SK-N-MC (cell line): Measurements from ENCODE around the gene HDHD5.

ENCODE experiments used
- DNase-seq: peaks from one replicate; pipeline ENCODE4 v3.0.0-alpha.2; 2011; ENCODE audit warnings: low read depth, low spot score
- H3K27ac ChIP-seq: fragments of 200-600 bp; sonication (generic); 2 replicates; pipeline ENCODE4 v1.5.1; 2016; ENCODE audit warnings: mixed run types
- H3K36me3 ChIP-seq: fragments of 200-600 bp; sonication (generic); 2 replicates; pipeline ENCODE4 v1.6.1; 2017; ENCODE audit warnings: antibody characterized with exemption, low read length, mixed read lengths; ENCODE audit not compliant: insufficient read depth
- H3K4me3 ChIP-seq: fragments of 200-600 bp; sonication (generic); 2 replicates; pipeline ENCODE4 v1.5.1; 2016
- H3K9ac ChIP-seq: fragments of 200-600 bp; sonication (generic); 2 replicates; pipeline ENCODE4 v1.8.0; 2017; ENCODE audit warnings: mixed run types, mixed read lengths; ENCODE audit not compliant: insufficient read length
- H3K9me3 ChIP-seq: fragments of 200-600 bp; sonication (generic); 2 replicates; pipeline ENCODE4 v1.6.1; 2017; ENCODE audit warnings: low read depth, mild to moderate bottlenecking, antibody characterized with exemption, low read length, moderate library complexity, mixed read lengths
- EZH2 ChIP-seq: fragments of 200-600 bp; sonication (generic); IDR thresholded peaks from one replicate; pipeline ENCODE4 v1.6.1; 2017; ENCODE audit warnings: antibody characterized with exemption
- FOXP2 ChIP-seq: optimal IDR thresholded peaks from 2 replicates; pipeline ENCODE3; 2011; ENCODE audit warnings: mild to moderate bottlenecking, moderate library complexity; ENCODE audit not compliant: insufficient read depth; ENCODE audit errors: extremely low read length, control extremely low read depth
- POLR2AphosphoS5 ChIP-seq: IDR thresholded peaks from 2 replicates; pipeline ENCODE4 v1.6.1; 2012; ENCODE audit warnings: mild to moderate bottlenecking, low read depth, low read length, borderline replicate concordance

The HDHD5 gene

GRCh38 chr22:17106785-17107546, 52.1 kb downstream of the HDHD5 start:
- TF ChIP-seq EZH2 (no peak), FOXP2 (no peak), POLR2AphosphoS5 (no peak)
- no peak for DNase-seq
- H3K4me3 ChIP-seq = no peak overlapping the region
- H3K36me3 ChIP-seq = no peaks in the 10 kb centered on the region; the same call in 1 of the 2 replicates
- no peak overlapping the region for H3K27ac ChIP-seq
- no peaks in the 10 kb centered on the region for H3K9me3 ChIP-seq
- H3K9ac ChIP-seq = no peak overlapping the region

GRCh38 chr22:17106161-17106784, 52.8 kb downstream of the HDHD5 start:
- H3K9me3 ChIP-seq = no peaks in the 10 kb centered on the region
- no peak for TF ChIP-seq EZH2
- no peak for TF ChIP-seq POLR2AphosphoS5
- no peak for TF ChIP-seq FOXP2
- H3K9ac ChIP-seq = no peak overlapping the region
- DNase-seq = no peak
- H3K36me3 ChIP-seq = no peaks in the 10 kb centered on the region; the same call in 1 of the 2 replicates
- no peak overlapping the region for H3K27ac ChIP-seq
- no peak overlapping the region for H3K4me3 ChIP-seq

GRCh38 chr22:17105143-17106129, 53.6 kb downstream of the HDHD5 start:
- H3K36me3 ChIP-seq = no peaks in the 10 kb centered on the region; the same call in 1 of the 2 replicates
- H3K9me3 ChIP-seq = no peaks in the 10 kb centered on the region
- no peak overlapping the region for H3K4me3 ChIP-seq
- TF ChIP-seq EZH2 (no peak), POLR2AphosphoS5 (no peak), FOXP2 (no peak)
- DNase-seq = no peak
- no peak overlapping the region for H3K27ac ChIP-seq
- no peak overlapping the region for H3K9ac ChIP-seq

GRCh38 chr22:17104336-17104935, 54.6 kb downstream of the HDHD5 start:
- Histone ChIP-seq H3K9ac (no peak overlapping the region), H3K9me3 (no peaks in the 10 kb centered on the region), H3K27ac (no peak overlapping the region), H3K36me3 (no peaks in the 10 kb centered on the region; the same call in 1 of the 2 replicates), H3K4me3 (no peak overlapping the region)
- no peak for TF ChIP-seq POLR2AphosphoS5
- no peak for DNase-seq

- Histone ChIP-seq H3K27ac (no peak overlapping the region), H3K9me3 (no peaks in the 10 kb centered on the region), H3K4me3 (no peak overlapping the region), H3K36me3 (no peaks in the 10 kb centered on the region; the same call in 1 of the 2 replicates), H3K9ac (no peak overlapping the region)
- no peak for TF ChIP-seq EZH2
- no peak for TF ChIP-seq FOXP2
- no peak for TF ChIP-seq POLR2AphosphoS5
- DNase-seq = no peak
These were observed 55.7 kb downstream of the HDHD5 start for GRCh38 chr22:17103351-17103750.

- TF ChIP-seq EZH2 = no peak
- TF ChIP-seq POLR2AphosphoS5 = no peak
- no peak for TF ChIP-seq FOXP2
- no peak overlapping the region for H3K27ac ChIP-seq
- no peaks in the 10 kb centered on the region; the same call in 1 of the 2 replicates for H3K36me3 ChIP-seq
- no peak overlapping the region for H3K4me3 ChIP-seq
- H3K9ac ChIP-seq = no peak overlapping the region
- no peaks in the 10 kb centered on the region for H3K9me3 ChIP-seq
- DNase-seq = no peak
These were observed 56.8 kb downstream of the HDHD5 start for GRCh38 chr22:17102297-17102667.

- TF ChIP-seq POLR2AphosphoS5 (no peak), FOXP2 (no peak), EZH2 (no peak)
These were observed 57.4 kb downstream of the HDHD5 start for GRCh38 chr22:17101475-17102296.

GRCh38 chr22:17100621-17101020, 58.5 kb downstream of the HDHD5 start:
- Histone ChIP-seq H3K27ac (no peak overlapping the region), H3K36me3 (no peaks in the 10 kb centered on the region; the same call in 1 of the 2 replicates)
- no peak for DNase-seq

More at GRCh38 chr22:17101475-17102296, 57.4 kb downstream of the HDHD5 start:
- no peak overlapping the region for H3K4me3 ChIP-seq
- no peaks in the 10 kb centered on the region for H3K9me3 ChIP-seq
- DNase-seq = no peak
- H3K36me3 ChIP-seq = no peaks in the 10 kb centered on the region; the same call in 1 of the 2 replicates
- H3K9ac ChIP-seq = no peak overlapping the region
- no peak overlapping the region for H3K27ac ChIP-seq

More at GRCh38 chr22:17100621-17101020, 58.5 kb downstream of the HDHD5 start:
- TF ChIP-seq EZH2 (no peak), POLR2AphosphoS5 (no peak), FOXP2 (no peak)
- H3K9me3 ChIP-seq = no peaks in the 10 kb centered on the region
- H3K4me3 ChIP-seq = no peak overlapping the region
- no peak overlapping the region for H3K9ac ChIP-seq
